GDM1 (cell line): Measurements from ENCODE around the gene CCDC124.
"Not testable (repeated sequence)": the region's sequence is repeated elsewhere in the genome, so short reads cannot be mapped to it uniquely, and the experiment has no call there.

Experiments
- DNase-seq: peaks from one replicate; lab custom pipeline; 2025; lab: John Stamatoyannopoulos, UW

CCDC124 gene

GRCh38 chr19:17932485-17933338 lies at the start of gene CCDC124:
Gene CCDC124, plus strand, starts transcription at chr19:17933015. Its CDS starts 3,406 bp downstream, at chr19:17936421.
- DNase-seq: peak; percentile 94

DNA sequence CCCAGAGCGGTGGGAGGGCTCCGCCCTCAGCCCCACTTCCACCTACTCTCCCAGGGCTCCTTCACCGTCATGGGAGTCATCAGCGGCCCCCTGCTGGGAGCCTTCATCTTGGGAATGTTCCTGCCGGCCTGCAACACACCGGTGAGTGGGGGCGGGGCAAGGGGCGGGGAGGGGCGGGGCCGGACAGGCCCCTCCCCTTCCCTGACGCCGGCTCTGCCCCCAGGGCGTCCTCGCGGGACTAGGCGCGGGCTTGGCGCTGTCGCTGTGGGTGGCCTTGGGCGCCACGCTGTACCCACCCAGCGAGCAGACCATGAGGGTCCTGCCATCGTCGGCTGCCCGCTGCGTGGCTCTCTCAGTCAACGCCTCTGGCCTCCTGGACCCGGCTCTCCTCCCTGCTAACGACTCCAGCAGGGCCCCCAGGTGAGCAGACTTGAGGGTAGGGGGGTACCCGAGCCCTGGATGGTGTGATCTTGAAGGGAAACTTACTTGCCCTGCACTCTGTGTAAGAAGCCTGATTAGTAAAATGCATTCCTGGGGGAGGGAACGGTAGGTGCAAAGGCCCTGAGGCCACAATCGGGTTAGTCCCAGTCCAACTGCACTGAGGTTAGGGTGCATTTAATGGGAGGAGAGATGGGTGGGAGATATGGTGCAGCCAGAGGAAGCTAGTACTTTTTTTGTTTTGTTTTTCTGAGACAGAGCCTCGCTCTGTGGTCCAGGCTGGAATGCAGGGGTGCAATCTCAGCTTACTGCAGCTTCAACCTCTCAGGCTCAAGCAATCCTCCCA lies 49.0 kb upstream of the CCDC124 start:
- no peak for DNase-seq

DNA sequence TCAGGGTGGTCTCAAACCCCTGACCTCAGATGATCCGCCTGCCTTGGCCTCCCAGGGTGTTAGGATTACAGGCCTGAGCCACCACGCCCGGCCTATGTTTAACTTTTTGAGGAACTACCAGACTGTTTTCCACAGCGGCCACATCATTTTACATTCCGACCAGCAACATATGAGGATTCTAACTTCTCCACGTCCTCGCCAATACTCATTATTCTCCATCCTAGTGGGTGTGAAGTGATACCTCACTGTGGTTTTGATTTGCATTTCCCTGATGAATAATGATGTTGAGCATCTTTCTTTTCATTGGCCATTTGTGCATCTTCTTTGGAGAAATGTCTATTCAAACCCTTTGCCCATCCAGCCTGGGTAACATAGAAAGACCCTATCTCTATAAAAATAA lies 46.3 kb upstream of the CCDC124 start:
- no peak for DNase-seq

GRCh38 chr19:17887221-17887620 lies 45.6 kb upstream of the CCDC124 start:
- DNase-seq: not testable (repeated sequence)

DNA sequence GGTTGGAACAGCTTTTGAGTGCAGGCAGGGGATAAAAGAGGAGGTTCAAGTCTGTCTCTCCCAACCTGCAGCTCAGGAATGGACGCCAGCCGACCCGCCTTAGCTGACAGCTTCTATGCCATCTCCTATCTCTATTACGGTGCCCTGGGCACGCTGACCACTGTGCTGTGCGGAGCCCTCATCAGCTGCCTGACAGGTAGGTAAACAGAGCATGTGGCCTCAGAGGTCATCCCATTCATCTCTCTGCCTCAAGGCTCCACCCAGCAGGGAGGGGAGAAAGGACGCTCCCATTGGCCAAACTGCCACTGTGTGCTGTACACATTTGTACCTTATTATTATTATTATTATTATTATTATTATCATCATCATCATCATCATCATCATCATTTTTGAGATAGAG lies 44.6 kb upstream of the CCDC124 start:
- DNase-seq: no peak

DNA sequence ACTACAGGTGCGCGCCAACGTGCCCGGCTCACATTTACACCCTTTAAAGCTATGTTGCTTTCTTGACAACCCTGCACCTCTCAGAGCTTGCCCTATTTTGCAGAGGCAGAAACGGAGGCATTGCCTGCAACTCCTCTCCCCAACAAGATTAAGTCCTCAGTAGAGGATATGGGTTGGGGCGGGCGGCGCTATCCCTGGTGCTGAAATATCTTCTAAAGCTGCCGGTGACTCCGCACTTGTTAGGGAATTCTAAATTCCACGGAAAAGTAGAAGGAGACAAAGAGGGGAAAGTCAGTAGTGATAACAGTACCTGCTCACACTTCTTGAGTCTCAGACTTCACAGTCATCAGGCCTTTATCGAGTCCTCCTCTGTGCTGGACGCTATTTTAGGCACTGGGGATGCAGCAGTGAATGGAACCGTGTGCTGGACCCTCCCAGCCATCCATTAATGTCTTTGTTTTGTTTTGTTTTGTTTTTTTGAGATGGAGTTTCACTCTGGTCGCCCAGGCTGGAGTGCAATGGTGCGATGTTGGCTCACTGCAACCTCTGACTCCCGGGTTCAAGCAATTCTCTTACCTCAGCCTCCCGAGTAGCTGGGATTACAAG lies 43.1 kb upstream of the CCDC124 start:
- DNase-seq: no peak

DNA sequence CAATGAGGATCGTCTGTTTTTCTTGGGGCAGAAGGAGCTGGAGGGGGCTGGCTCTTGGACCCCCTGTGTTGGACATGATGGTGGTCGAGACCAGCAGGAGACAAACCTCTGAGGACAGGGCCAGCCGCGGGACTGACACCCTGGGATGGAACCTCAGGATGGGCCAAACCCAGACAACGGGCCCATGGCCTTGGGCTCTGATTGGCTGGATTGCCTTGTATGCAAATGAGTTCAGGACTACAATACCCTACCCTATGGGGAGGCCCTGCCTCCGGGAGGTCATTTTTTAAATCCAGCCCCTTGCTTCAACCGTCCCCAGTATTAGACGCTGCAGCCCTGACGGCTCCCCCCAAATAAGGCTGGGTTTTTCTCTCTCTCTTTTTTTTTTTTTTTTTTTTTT lies 39.0 kb upstream of the CCDC124 start:
- no peak for DNase-seq

DNA sequence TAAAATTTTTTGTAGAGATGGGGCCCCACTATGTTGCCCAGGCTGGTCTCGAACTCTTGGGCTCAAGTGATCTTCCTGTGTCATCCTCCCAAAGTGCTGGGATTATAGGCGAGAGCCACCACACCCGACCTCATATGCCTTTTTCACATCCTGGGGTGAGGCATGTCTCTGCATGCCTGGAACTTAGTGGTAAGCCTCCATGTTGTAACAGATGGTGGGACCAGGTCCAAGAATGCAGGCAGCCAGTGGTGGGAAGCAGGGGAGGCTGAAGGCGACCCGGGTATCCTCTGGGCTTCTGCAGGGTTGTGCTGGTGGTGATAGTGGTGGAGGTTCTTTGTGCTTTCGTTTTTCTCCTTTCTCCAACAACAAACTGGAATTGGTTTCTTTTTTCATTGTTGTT lies 30.1 kb upstream of the CCDC124 start:
- no peak for DNase-seq

DNA sequence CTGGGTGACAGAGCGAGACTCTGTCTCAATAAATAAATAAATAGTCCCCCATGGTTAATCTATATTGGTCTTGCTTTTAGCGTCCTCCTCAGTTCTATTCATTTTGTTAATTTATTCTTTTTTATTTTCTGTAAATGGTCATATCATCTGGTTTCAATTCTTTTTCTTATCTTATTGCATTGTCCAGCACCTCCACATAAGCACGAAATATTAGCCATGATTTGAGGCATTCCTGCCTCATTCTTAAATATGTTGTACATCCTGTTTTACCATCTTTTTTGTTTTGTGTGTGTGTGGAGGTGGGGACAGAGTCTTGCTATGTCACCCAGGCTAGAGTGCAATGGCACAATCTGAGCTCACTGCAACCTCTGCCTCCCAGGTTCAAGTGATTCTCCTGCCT lies 24.6 kb upstream of the CCDC124 start:
- no peak for DNase-seq

DNA sequence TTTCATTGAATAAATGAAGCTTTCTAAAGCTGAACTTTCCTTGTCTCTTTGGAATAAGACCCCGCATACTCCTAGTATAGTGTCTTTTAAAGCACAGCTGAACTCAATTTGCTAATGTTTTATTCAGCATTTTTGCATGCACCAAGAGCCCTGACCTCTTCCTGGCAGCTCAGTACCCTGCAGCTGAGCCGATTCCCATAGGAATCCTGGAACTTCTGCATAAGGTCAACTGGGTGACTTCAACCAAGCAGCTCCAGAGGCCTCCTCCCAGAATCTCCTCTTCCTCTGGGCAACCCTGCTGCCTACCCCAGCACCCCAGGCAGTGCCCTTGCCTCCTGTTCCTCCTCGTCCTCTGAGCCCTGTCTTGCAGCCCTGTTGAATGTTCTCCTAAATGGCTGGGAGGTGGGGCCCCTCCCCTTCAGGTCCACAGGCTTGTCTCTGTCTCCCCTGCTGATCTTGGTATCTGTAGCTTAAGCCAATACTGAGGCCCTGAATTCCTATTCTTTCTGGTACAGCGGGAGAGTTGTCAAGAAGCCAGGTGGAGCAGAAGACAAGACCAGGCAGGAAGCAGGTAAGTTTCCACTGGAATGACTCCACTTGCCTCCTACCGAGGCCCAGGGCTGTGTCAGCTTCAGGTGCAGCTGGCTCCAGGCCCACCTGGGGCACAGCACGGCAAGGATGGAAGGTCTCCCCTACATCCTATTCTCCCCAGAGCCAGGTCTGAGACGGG lies 23.6 kb upstream of the CCDC124 start:
- DNase-seq: no peak

DNA sequence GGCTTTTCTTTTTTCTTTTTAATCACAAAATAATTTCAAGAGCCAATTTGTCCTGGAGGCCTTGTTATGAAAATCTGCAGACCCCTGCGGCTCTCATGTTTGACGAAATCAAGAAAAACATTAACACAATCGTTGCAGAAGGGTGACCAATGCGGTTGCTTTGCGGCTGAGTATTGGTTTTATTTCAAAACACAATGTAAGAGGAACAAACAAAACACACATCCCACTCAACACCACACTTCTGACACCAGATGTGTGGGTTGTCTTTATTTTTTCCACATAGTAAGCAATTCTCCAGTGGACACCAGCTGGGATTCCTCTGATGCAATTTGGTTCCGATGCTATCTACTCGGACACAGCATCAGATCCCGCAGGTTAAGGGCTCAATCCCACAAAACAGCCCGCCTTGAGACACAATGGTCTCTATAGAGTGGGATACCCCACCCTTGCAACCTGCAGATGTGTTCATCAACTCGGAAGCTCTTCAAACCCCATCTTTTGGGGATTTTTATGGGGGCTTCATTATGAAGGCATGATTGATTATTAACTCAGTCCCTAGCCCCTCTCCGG lies 21.9 kb upstream of the CCDC124 start:
- DNase-seq: no peak

DNA sequence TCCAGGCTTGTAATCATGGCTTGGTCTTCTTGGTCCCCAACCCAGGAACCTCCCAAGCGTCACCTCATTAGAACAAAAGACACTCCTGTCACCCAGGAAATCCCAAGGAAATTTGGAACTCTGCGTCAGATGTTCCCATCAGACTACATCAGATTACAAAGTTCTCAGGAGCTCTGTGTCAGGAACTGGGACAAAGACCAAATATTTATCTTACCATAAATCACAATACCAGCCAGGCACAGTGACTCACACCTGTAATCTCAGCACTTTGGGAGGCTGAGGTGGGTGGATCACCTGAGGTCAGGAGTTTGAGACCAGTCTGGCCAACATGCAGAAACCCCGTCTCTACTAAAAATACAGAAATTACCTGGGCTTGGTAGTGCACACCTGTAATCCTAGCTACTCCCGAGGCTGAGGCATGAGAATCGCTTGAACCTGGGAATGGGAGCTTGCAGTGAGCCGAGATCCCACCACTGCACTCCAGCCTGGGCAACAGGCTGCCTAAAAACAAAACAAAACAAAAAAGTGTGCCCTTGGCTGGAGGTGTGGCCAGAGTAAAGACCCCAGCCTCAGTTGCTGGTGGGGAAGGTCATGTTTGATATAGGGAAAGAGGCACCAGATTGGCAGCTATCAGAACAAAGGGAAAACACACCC lies 16.7 kb upstream of the CCDC124 start:
- no peak for DNase-seq

GRCh38 chr19:17918151-17918550 lies 14.7 kb upstream of the CCDC124 start:
- DNase-seq: not testable (repeated sequence)

- DNase-seq: not testable (repeated sequence)
Measured at GRCh38 chr19:17919122-17919521, 13.7 kb upstream of the CCDC124 start.

- no peak for DNase-seq
Measured at GRCh38 chr19:17920527-17920926, 12.3 kb upstream of the CCDC124 start.

DNA sequence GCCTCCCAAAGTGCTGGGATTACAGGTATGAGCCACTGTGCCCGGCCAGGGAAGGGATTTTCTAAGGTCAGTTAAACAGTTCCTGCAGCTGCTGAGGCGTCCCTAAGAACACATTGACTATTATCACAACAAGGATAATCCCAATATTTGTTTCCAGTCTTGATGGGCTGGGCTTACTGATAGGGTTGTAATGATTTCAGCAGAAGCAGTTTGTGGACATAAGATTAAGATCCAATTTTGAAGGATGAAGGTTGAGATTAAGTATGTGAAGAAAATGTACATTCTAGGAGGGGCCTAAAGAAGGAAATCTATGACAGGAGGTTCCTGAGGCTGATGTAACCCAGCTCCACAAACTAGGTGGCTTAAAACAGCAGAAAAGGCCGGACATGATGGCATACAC lies 10.7 kb upstream of the CCDC124 start:
- no peak for DNase-seq

DNA sequence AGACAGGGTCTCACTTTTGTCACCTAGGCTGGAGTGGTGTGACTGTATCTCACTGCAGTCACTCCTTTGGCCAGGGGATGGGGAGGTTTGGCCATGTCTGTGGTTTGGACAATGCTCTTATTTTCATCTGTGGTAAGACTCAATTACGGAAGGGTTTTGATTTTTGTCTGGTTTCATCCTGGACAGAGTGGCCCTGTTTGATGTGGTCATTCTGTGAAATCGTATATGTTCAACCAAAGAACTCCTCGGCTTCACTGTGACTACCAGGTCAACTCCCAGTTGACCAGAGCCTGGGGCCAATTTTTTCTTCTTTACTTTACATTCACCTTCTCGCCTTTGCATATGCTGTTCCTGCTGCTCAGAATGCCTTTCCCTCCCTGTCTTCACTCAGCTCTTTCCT lies 6.8 kb upstream of the CCDC124 start:
- no peak for DNase-seq

GRCh38 chr19:17929056-17929455 lies 3.8 kb upstream of the CCDC124 start:
- DNase-seq: no peak

DNA sequence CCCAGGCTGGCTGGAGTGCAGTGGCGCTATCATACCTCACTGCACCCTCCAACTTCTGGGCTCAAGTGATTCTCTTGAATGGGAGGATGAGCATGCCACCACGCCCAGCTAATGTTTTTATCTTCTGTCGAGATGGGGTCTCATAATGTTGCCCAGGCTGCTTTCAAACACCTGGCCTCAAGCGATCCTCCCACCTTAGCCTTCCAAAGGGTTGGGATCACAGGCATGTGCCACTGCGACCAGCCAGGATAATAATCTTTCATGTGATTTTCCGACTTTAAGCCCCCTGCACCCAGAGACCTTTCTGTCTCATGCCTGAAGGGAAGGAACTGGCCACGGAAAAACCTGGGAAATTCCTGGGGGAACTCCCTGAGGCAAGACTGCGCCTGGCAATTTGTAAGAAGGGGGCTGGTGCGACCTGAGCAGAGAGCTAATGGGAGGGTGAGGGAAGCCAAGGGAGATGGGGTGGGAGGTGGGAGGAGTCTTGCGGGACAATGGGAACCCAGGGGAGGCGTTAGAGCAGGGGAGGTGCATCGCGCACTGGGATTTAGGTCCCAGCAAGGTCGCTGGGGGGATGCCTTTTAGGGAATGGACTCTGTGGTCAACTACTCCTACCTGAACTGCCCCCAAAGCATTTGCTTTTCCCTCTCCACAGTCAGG lies 1.2 kb upstream of the CCDC124 start:
- no peak for DNase-seq

GRCh38 chr19:17933414-17934129 lies 757 bp downstream of the CCDC124 start:
- DNase-seq: no peak
